SU-DHL-6 (cell line): ENCODE results near the gene KLHL40.
A peak's percentile ranks its signal among the peaks of the same experiment; 100 is the strongest.

Experiments
- H2AFZ ChIP-seq: fragments of 200-600 bp; sonication (generic); 2 replicates; pipeline ENCODE4 v1.6.1; 2014; ENCODE audit warnings: low read depth, mild to moderate bottlenecking, moderate library complexity, mixed read lengths, antibody characterized with exemption, low read length; ENCODE audit not compliant: severe bottlenecking
- H3F3A ChIP-seq: fragments of 200-600 bp; shearing (Covaris generic); 2 replicates; pipeline ENCODE4 v1.6.0; 2016; ENCODE audit warnings: antibody characterized with exemption, mild to moderate bottlenecking; ENCODE audit not compliant: insufficient read depth
- H3K27ac ChIP-seq: fragments of 200-600 bp; sonication (generic); 2 replicates; pipeline ENCODE4 v1.5.1; 2016; ENCODE audit warnings: low read depth, mild to moderate bottlenecking, low read length, moderate library complexity, mixed read lengths
- H3K27me3 ChIP-seq: fragments of 200-600 bp; sonication (generic), shearing (Covaris generic); 2 replicates; pipeline ENCODE4 v1.6.0; 2014; ENCODE audit warnings: mild to moderate bottlenecking, low read length
- H3K36me3 ChIP-seq: fragments of 200-600 bp; sonication (generic); 2 replicates; pipeline ENCODE4 v1.6.1; 2014; ENCODE audit warnings: mild to moderate bottlenecking, low read length, mixed read lengths
- H3K4me2 ChIP-seq: fragments of 300-600, 200-600 bp; shearing (Covaris generic), sonication (generic); 2 replicates; pipeline ENCODE4 v1.6.0; 2014; ENCODE audit warnings: low read length, low read depth, mild to moderate bottlenecking; ENCODE audit not compliant: poor library complexity, severe bottlenecking
- H3K4me3 ChIP-seq: fragments of 200-600 bp; sonication (generic); 2 replicates; pipeline ENCODE4 v1.5.1; 2014; ENCODE audit warnings: antibody characterized with exemption, low read length, mild to moderate bottlenecking, mixed read lengths; ENCODE audit not compliant: insufficient read depth, poor library complexity, severe bottlenecking
- H3K79me2 ChIP-seq: fragments of 200-600 bp; sonication (generic); 2 replicates; pipeline ENCODE4 v1.6.1; 2014; ENCODE audit warnings: mild to moderate bottlenecking, low read length, moderate library complexity; ENCODE audit not compliant: insufficient read depth
- H3K9ac ChIP-seq: fragments of 200-600 bp; sonication (generic); 2 replicates; pipeline ENCODE4 v1.7.0; 2014; ENCODE audit warnings: mild to moderate bottlenecking, low read length
- H3K9me2 ChIP-seq: fragments of 200-600 bp; sonication (generic); replicated peaks from 2 replicates; pipeline ENCODE4 v1.6.1; 2014; ENCODE audit warnings: low read length; ENCODE audit not compliant: insufficient read depth
- H3K9me3 ChIP-seq: fragments of 200-600 bp; sonication (generic); 2 replicates; pipeline ENCODE4 v1.6.1; 2014; ENCODE audit warnings: low read length, mixed read lengths; ENCODE audit not compliant: insufficient read depth
- H4K20me1 ChIP-seq: fragments of 200-600 bp; sonication (generic); 2 replicates; pipeline ENCODE4 v1.6.1; 2014; ENCODE audit warnings: low read depth, mild to moderate bottlenecking, antibody characterized with exemption, low read length, moderate library complexity, mixed read lengths
- EZH2phosphoT487 ChIP-seq: fragments of 200-600 bp; sonication (generic), shearing (Covaris generic); conservative IDR thresholded peaks from 2 replicates; pipeline ENCODE4 v1.6.1; 2018; ENCODE audit warnings: mild to moderate bottlenecking, antibody characterized with exemption, low read length, moderate library complexity, mixed read lengths
- TF ChIP-seq, protein P1 (sequence below): fragments of 200-600 bp; sonication (generic); IDR thresholded peaks from one replicate; pipeline ENCODE4 v1.5.1; 2017; ENCODE audit warnings: antibody characterized with exemption, mild to moderate bottlenecking, low read length, moderate library complexity; ENCODE audit not compliant: insufficient read depth, poor library complexity, severe bottlenecking

The KLHL40 gene

GRCh38 chr3:42659451-42660130, 25.7 kb upstream of the KLHL40 start:
- Histone ChIP-seq H2AFZ (no peak overlapping the region), H3K79me2 (no peaks in the 10 kb centered on the region), H3K36me3 (no peaks in the 10 kb centered on the region), H3K9ac (no peak overlapping the region), H3K27me3 (no peaks in the 10 kb centered on the region), H3K4me2 (no peak overlapping the region), H3K9me2 (no peaks in the 10 kb centered on the region), H3K4me3 (no peak overlapping the region), H3F3A (no peaks in the 10 kb centered on the region), H3K9me3 (no peaks in the 10 kb centered on the region), H4K20me1 (no peaks in the 10 kb centered on the region), H3K27ac (no peak overlapping the region)
- TF ChIP-seq, protein P1, sequence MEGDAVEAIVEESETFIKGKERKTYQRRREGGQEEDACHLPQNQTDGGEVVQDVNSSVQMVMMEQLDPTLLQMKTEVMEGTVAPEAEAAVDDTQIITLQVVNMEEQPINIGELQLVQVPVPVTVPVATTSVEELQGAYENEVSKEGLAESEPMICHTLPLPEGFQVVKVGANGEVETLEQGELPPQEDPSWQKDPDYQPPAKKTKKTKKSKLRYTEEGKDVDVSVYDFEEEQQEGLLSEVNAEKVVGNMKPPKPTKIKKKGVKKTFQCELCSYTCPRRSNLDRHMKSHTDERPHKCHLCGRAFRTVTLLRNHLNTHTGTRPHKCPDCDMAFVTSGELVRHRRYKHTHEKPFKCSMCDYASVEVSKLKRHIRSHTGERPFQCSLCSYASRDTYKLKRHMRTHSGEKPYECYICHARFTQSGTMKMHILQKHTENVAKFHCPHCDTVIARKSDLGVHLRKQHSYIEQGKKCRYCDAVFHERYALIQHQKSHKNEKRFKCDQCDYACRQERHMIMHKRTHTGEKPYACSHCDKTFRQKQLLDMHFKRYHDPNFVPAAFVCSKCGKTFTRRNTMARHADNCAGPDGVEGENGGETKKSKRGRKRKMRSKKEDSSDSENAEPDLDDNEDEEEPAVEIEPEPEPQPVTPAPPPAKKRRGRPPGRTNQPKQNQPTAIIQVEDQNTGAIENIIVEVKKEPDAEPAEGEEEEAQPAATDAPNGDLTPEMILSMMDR: no peak
- no peak for TF ChIP-seq EZH2phosphoT487

DNA sequence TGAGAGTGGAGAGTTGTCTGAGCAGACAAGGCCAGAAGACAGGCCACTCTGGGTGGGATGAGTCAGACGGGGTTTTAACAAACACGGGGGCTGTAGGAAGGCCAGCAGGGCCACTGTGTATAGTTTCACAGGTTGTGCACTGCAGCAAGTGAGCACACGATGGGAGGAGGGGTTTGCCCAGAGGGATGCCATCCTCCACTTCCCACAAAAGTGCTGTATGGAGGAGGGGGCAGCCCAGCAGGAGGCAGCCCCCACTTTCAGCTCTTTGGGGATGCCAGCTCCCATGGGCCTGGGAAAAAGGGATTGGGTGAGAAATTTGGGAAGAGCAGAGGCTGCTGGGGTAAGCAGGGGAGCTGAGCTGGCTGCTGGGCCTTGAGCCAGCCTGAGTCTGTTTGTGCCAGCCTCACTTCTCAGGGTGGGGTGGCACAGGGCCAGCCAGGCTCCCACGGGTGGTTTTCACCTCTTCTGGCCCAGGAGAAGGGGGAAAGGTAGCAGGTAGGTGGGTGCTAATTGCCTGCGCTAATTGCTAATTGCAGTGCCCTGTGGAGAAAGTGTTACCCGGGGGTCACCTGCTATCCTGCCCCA, 25.1 kb upstream of the KLHL40 start:
- Histone ChIP-seq H3K79me2 (no peaks in the 10 kb centered on the region), H3K9me3 (no peaks in the 10 kb centered on the region), H3K9me2 (no peaks in the 10 kb centered on the region), H4K20me1 (no peaks in the 10 kb centered on the region), H3K36me3 (no peaks in the 10 kb centered on the region), H3K27ac (no peak overlapping the region), H2AFZ (no peak overlapping the region), H3K9ac (no peak overlapping the region), H3K4me2 (no peak overlapping the region), H3K4me3 (no peak overlapping the region), H3K27me3 (no peaks in the 10 kb centered on the region), H3F3A (no peaks in the 10 kb centered on the region)
- no peak for TF ChIP-seq EZH2phosphoT487
- TF ChIP-seq, protein P1: no peak

DNA sequence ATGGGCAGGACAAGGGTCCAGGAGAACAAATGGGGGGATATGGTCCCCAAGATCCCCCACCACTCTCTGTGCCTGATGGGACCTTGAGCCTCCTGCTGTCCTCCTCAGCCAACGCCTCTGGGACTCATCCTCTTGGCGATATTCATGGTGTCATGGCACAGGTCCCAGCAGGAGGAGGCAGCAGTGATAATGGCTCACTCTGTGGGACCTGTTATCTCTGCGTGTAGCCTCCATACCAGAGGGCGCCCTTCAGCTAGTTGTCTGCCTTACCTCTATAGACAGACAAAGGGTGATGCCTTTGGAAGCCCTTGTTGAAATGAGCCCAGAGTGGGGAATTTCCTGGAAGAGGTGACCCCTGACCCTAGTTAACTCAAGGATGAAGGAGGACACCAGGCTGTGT, 24.4 kb upstream of the KLHL40 start:
- Histone ChIP-seq H3K4me2 (no peak overlapping the region), H3K27ac (no peak overlapping the region), H3K4me3 (no peak overlapping the region), H3F3A (no peaks in the 10 kb centered on the region), H3K27me3 (no peaks in the 10 kb centered on the region), H2AFZ (no peak overlapping the region), H3K36me3 (no peaks in the 10 kb centered on the region), H3K9me3 (no peaks in the 10 kb centered on the region), H3K9ac (no peak overlapping the region), H4K20me1 (no peaks in the 10 kb centered on the region), H3K9me2 (no peaks in the 10 kb centered on the region), H3K79me2 (no peaks in the 10 kb centered on the region)
- TF ChIP-seq EZH2phosphoT487: no peak
- TF ChIP-seq, protein P1: peak; percentile 23
